K562 (cell line): ENCODE results near the gene NECAB2. TPM values are rescaled to one million over a fixed set of nuclear protein-coding genes. Genes with fewer than 3 reads are reported as not detected.

Source experiments
- ADNP ChIP-seq: fragments of 200-800 bp; sonication (Bioruptor generic); IDR thresholded peaks from 2 replicates; pipeline ENCODE4 v1.6.1; 2016; ENCODE audit warnings: missing genetic modification characterization, missing compliant biosample characterization
- ARNT ChIP-seq, 2 experiments: fragments of 450-650 bp; IDR thresholded peaks; 2 replicates each; pipeline ENCODE4 v1.6.1; 2016; ENCODE audit warnings: mild to moderate bottlenecking in 1 of 2
- ATF1 ChIP-seq, 2 experiments: fragments of 450-650 bp in 1 of 2; IDR thresholded peaks; 2 replicates each; pipeline ENCODE4 v1.6.1; 2016; ENCODE audit warnings: missing compliant biosample characterization in 1 of 2, missing genetic modification characterization in 1 of 2
- BCOR ChIP-seq: fragments of 450-650 bp; IDR thresholded peaks from 2 replicates; pipeline ENCODE4 v1.6.1; 2016
- ELF1 ChIP-seq: fragments of 200-800 bp; sonication (Bioruptor generic); IDR thresholded peaks from 2 replicates; pipeline ENCODE4 v1.6.1; 2016; ENCODE audit warnings: missing genetic modification characterization, missing compliant biosample characterization
- ESRRA ChIP-seq: fragments of 450-650 bp; IDR thresholded peaks from 2 replicates; pipeline ENCODE4 v1.6.1; 2014; ENCODE audit warnings: low read depth, mild to moderate bottlenecking, moderate library complexity, borderline replicate concordance
- ETV5 ChIP-seq: sonication (generic); formaldehyde crosslinking; IDR thresholded peaks from 2 replicates; pipeline ENCODE4 v1.4.0; 2020; ENCODE audit warnings: low read depth, mild to moderate bottlenecking, missing genetic modification reagents
- JUN ChIP-seq, 2 experiments: sonication (generic) in 1 of 2; formaldehyde crosslinking in 1 of 2; IDR thresholded peaks; 2 replicates each; pipeline versions ENCODE4 v1.6.1 to v1.8.0; 2012 to 2022; ENCODE audit warnings: borderline replicate concordance in 2 of 2, mild to moderate bottlenecking in 2 of 2, improper control_type of control experiment in 1 of 2, low read depth in 1 of 2, low read length in 1 of 2, missing genetic modification reagents in 1 of 2
- JUNB ChIP-seq: fragments of 450-650 bp; formaldehyde crosslinking; conservative IDR thresholded peaks from 2 replicates; pipeline ENCODE4 v1.4.0; 2020; ENCODE audit warnings: mild to moderate bottlenecking
- KDM4B ChIP-seq, 2 experiments: fragments of 450-650 bp in 1 of 2; sonication (generic) in 1 of 2; IDR thresholded peaks; 2 replicates each; pipeline ENCODE4 v1.6.1; 2016 to 2017; ENCODE audit warnings: borderline replicate concordance in 2 of 2, antibody characterized with exemption in 1 of 2, low read depth in 1 of 2, mild to moderate bottlenecking in 1 of 2
- MED1 ChIP-seq: sonication (generic); formaldehyde crosslinking; IDR thresholded peaks from 2 replicates; pipeline ENCODE4 v1.8.1; 2023; ENCODE audit warnings: missing genetic modification reagents, borderline replicate concordance
- NCOA6 ChIP-seq: fragments of 450-650 bp; IDR thresholded peaks from 2 replicates; pipeline ENCODE4 v1.6.1; 2017; ENCODE audit warnings: mild to moderate bottlenecking
- NFRKB ChIP-seq: fragments of 450-650 bp; IDR thresholded peaks from 2 replicates; pipeline ENCODE4 v1.6.1; 2016; ENCODE audit warnings: low read depth
- RBM25 ChIP-seq: fragments of 200-400 bp; formaldehyde crosslinking; IDR thresholded peaks from 2 replicates; pipeline ENCODE4 v1.6.1; 2018; ENCODE audit warnings: low read length, low read depth, moderate library complexity; ENCODE audit not compliant: severe bottlenecking
- SIN3B ChIP-seq: fragments of 450-650 bp; IDR thresholded peaks from 2 replicates; pipeline ENCODE4 v1.6.1; 2017; ENCODE audit warnings: low read depth, mild to moderate bottlenecking, moderate library complexity
- SMAD3 ChIP-seq: fragments of 450-650 bp; formaldehyde crosslinking; conservative IDR thresholded peaks from 2 replicates; pipeline ENCODE4 v1.4.0; 2020; ENCODE audit warnings: mild to moderate bottlenecking
- SMARCA4 ChIP-seq: fragments of 450-650 bp; IDR thresholded peaks from 2 replicates; pipeline ENCODE4 v1.6.1; 2016
- SRSF7 ChIP-seq: fragments of 200-400 bp; formaldehyde crosslinking; optimal IDR thresholded peaks from 2 replicates; pipeline ENCODE3; 2017; ENCODE audit warnings: mild to moderate bottlenecking, low read depth, low read length
- TRIM28 ChIP-seq: fragments of 450-650 bp; IDR thresholded peaks from 2 replicates; pipeline ENCODE4 v1.6.1; 2017
- ZBTB17 ChIP-seq: fragments of 450-650 bp; formaldehyde crosslinking; IDR thresholded peaks from 2 replicates; pipeline ENCODE4 v1.4.0; 2020; ENCODE audit warnings: mild to moderate bottlenecking
- ZNF589 ChIP-seq: fragments of 200-800 bp; sonication (Bioruptor generic); IDR thresholded peaks from 2 replicates; pipeline ENCODE4 v1.6.1; 2016; ENCODE audit warnings: low read depth, missing genetic modification characterization, missing compliant biosample characterization
- ZNF780A ChIP-seq: fragments of 250-450 bp; sonication (Bioruptor Pico); IDR thresholded peaks from 2 replicates; pipeline ENCODE4 v1.5.0; 2021; ENCODE audit warnings: mild to moderate bottlenecking
- polyA plus RNA-seq, 8 experiments: library from polyadenylated mRNA; depleted of rRNA in 4 of 8; stranded (reverse) in 5 of 8; unstranded in 3 of 8; fragments of >200 nt; fragmentation: Nextera tagmentation in 2 of 8; fragmentation: Illumina TruSeq in 1 of 8; extraction: Ambion mirVana in 2 of 8; extraction: Trizol in 1 of 8; gene quantifications; 2 replicates each; pipeline versions ENCODE4 v1.2.1 to v1.2.3, GENCODE V29; 2011 to 2014; ENCODE audit warnings: inconsistent platforms in 1 of 8, missing spikeins in 1 of 8
- total RNA-seq, 7 experiments: library from RNA; depleted of rRNA in 6 of 7; stranded (reverse); fragments of >200 nt in 6 of 7; fragmentation: Illumina TruSeq in 2 of 7; extraction: Trizol in 2 of 7; gene quantifications; 2 replicates each; pipeline versions ENCODE4 v1.2.1 to v1.2.3, GENCODE V29; 2011 to 2021; ENCODE audit warnings: low replicate concordance in 1 of 7
- TF ChIP-seq, protein P1 (sequence below): fragments of 200-400 bp; formaldehyde crosslinking; IDR thresholded peaks from 2 replicates; pipeline ENCODE4 v1.6.1; 2017; ENCODE audit warnings: mild to moderate bottlenecking, low read depth, low read length, moderate library complexity
- TF ChIP-seq, protein P2 (sequence below): fragments of 450-650 bp; IDR thresholded peaks from one replicate; pipeline ENCODE4 v1.6.1; 2018; ENCODE audit warnings: mild to moderate bottlenecking, moderate library complexity; ENCODE audit not compliant: partially characterized antibody
- TF ChIP-seq, protein P3 (sequence below): IDR thresholded peaks from 3 replicates; pipeline ENCODE4 v1.6.1; 2011; ENCODE audit warnings: borderline replicate concordance, mild to moderate bottlenecking, moderate library complexity; ENCODE audit not compliant: insufficient read length; ENCODE audit errors: extremely low read depth

Gene NECAB2
- total and polyA plus RNA-seq, 9 of the 15 experiments (the other 6 are each of a cell fraction or from before 2014, with no cell fraction given), result 0.03 to 0.28 TPM; not detected in 7

DNA sequence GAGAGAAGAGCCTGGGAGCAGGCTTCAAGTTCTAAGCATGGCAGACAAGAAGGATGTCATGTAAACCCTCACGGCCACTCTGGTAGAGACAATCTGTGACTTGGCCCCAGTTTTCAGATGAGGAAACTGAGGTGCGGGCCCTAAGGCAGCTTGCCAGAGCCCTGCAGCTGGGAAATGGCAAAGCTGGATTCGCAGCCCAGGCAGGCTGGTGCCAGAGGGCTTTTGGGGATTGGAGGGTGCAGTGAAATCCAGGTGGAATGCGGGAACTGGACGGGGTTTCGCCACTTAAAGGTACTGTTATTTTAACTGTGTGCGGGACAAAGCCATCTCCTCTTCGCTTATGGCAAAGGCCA lies 15.5 kb upstream of the NECAB2 start (continued):
- TF ChIP-seq, protein P1, sequence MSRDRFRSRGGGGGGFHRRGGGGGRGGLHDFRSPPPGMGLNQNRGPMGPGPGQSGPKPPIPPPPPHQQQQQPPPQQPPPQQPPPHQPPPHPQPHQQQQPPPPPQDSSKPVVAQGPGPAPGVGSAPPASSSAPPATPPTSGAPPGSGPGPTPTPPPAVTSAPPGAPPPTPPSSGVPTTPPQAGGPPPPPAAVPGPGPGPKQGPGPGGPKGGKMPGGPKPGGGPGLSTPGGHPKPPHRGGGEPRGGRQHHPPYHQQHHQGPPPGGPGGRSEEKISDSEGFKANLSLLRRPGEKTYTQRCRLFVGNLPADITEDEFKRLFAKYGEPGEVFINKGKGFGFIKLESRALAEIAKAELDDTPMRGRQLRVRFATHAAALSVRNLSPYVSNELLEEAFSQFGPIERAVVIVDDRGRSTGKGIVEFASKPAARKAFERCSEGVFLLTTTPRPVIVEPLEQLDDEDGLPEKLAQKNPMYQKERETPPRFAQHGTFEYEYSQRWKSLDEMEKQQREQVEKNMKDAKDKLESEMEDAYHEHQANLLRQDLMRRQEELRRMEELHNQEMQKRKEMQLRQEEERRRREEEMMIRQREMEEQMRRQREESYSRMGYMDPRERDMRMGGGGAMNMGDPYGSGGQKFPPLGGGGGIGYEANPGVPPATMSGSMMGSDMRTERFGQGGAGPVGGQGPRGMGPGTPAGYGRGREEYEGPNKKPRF, result no peak
- no peak for TF ChIP-seq SMAD3 (CRISPR knock-in tag)
- peak; percentile 76; the same call in 1 of the 2 replicates for TF ChIP-seq NFRKB
- TF ChIP-seq, protein P2, sequence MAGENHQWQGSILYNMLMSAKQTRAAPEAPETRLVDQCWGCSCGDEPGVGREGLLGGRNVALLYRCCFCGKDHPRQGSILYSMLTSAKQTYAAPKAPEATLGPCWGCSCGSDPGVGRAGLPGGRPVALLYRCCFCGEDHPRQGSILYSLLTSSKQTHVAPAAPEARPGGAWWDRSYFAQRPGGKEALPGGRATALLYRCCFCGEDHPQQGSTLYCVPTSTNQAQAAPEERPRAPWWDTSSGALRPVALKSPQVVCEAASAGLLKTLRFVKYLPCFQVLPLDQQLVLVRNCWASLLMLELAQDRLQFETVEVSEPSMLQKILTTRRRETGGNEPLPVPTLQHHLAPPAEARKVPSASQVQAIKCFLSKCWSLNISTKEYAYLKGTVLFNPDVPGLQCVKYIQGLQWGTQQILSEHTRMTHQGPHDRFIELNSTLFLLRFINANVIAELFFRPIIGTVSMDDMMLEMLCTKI, result no peak
- TF ChIP-seq ZBTB17 (CRISPR knock-in tag), result no peak
- TF ChIP-seq JUN (IDR thresholded peaks at IDR 0.05; ENCODE audit: borderline replicate concordance, low read depth, low read length), result no peak
- TF ChIP-seq JUN (CRISPR knock-in tag; IDR thresholded peaks at IDR 0.05; ENCODE audit: borderline replicate concordance), result no peak
- TF ChIP-seq NCOA6, result no peak
- TF ChIP-seq SRSF7, result no peak
- TF ChIP-seq ARNT (IDR thresholded peaks at IDR 0.05), result peak in 1 of 2 experiments; percentile 68; a peak in 1 of 4 replicates
- no peak for TF ChIP-seq ZNF780A
- no peak for TF ChIP-seq ZNF589
- no peak for TF ChIP-seq JUNB
- TF ChIP-seq ELF1 (tag), result no peak
- TF ChIP-seq MED1 (CRISPR knock-in tag), result no peak
- TF ChIP-seq SIN3B, result no peak
- TF ChIP-seq SMARCA4, result no peak
- TF ChIP-seq, protein P3, sequence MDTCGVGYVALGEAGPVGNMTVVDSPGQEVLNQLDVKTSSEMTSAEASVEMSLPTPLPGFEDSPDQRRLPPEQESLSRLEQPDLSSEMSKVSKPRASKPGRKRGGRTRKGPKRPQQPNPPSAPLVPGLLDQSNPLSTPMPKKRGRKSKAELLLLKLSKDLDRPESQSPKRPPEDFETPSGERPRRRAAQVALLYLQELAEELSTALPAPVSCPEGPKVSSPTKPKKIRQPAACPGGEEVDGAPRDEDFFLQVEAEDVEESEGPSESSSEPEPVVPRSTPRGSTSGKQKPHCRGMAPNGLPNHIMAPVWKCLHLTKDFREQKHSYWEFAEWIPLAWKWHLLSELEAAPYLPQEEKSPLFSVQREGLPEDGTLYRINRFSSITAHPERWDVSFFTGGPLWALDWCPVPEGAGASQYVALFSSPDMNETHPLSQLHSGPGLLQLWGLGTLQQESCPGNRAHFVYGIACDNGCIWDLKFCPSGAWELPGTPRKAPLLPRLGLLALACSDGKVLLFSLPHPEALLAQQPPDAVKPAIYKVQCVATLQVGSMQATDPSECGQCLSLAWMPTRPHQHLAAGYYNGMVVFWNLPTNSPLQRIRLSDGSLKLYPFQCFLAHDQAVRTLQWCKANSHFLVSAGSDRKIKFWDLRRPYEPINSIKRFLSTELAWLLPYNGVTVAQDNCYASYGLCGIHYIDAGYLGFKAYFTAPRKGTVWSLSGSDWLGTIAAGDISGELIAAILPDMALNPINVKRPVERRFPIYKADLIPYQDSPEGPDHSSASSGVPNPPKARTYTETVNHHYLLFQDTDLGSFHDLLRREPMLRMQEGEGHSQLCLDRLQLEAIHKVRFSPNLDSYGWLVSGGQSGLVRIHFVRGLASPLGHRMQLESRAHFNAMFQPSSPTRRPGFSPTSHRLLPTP, result no peak
- no peak for TF ChIP-seq TRIM28
- TF ChIP-seq BCOR, result peak; percentile 98
- no peak for TF ChIP-seq ESRRA
- no peak for TF ChIP-seq KDM4B (IDR thresholded peaks at IDR 0.05; ENCODE audit: borderline replicate concordance in 2 of 2, low read depth in 1 of 2)
- TF ChIP-seq ADNP (tag), result peak; percentile 86
- TF ChIP-seq RBM25, result peak; percentile 90
- TF ChIP-seq ATF1 (CRISPR knock-in tag; IDR thresholded peaks at IDR 0.05), result no peak
- TF ChIP-seq ATF1 (tag; IDR thresholded peaks at IDR 0.05), result no peak
- TF ChIP-seq ETV5 (CRISPR knock-in tag), result no peak
